Endodermal cell (in vitro differentiated cells): ENCODE data around the gene UBR7. TPM values are rescaled to one million over a fixed set of nuclear protein-coding genes. Genes with fewer than 3 reads are reported as not detected.

ENCODE experiments used
- DNase-seq: peaks from one replicate; pipeline ENCODE4 v3.0.0-alpha.2; 2017
- H3K27ac ChIP-seq: 2 replicates; pipeline ENCODE4 v1.5.1; 2013; ENCODE audit warnings: mild to moderate bottlenecking, low read depth, low read length, moderate library complexity
- H3K27me3 ChIP-seq: 2 replicates; pipeline ENCODE4 v1.6.1; 2013; ENCODE audit warnings: mild to moderate bottlenecking, low read length, moderate library complexity; ENCODE audit not compliant: insufficient read depth, control insufficient read depth, poor library complexity, severe bottlenecking
- H3K36me3 ChIP-seq: 2 replicates; pipeline ENCODE4 v1.7.0; 2013; ENCODE audit warnings: mild to moderate bottlenecking, low read length, moderate library complexity; ENCODE audit not compliant: control insufficient read depth, insufficient read depth
- H3K4me1 ChIP-seq: one replicate; pipeline ENCODE4 v1.7.0; 2013; ENCODE audit warnings: low read length; ENCODE audit not compliant: control insufficient read depth, insufficient read depth
- H3K4me3 ChIP-seq: 2 replicates; pipeline ENCODE4 v1.5.1; 2013; ENCODE audit warnings: mild to moderate bottlenecking, low read length, moderate library complexity
- H3K9ac ChIP-seq: 2 replicates; pipeline ENCODE4 v1.6.1; 2013; ENCODE audit warnings: mild to moderate bottlenecking, low read length, moderate library complexity; ENCODE audit not compliant: poor library complexity, severe bottlenecking; ENCODE audit errors: extremely low read depth
- H3K9me3 ChIP-seq: 2 replicates; pipeline ENCODE4 v1.6.1; 2013; ENCODE audit warnings: mild to moderate bottlenecking, low read length, moderate library complexity; ENCODE audit not compliant: control insufficient read depth
- H3K27ac Mint-ChIP-seq: 2 replicates; pipeline ENCODE4 v1.8.0; 2020; ENCODE audit warnings: mixed read lengths
- H3K27me3 Mint-ChIP-seq: 2 replicates; pipeline ENCODE4 v1.8.0; 2021; ENCODE audit warnings: mild to moderate bottlenecking, mixed read lengths; ENCODE audit not compliant: insufficient read depth
- H3K36me3 Mint-ChIP-seq: 2 replicates; pipeline ENCODE4 v1.8.0; 2020; ENCODE audit warnings: low read depth, mixed read lengths
- H3K4me1 Mint-ChIP-seq: 2 replicates; pipeline ENCODE4 v1.8.0; 2020; ENCODE audit warnings: mixed read lengths
- H3K4me3 Mint-ChIP-seq: 2 replicates; pipeline ENCODE4 v1.8.0; 2020; ENCODE audit warnings: mild to moderate bottlenecking, moderate library complexity, mixed read lengths
- H3K9me3 Mint-ChIP-seq: 2 replicates; pipeline ENCODE4 v1.8.0; 2020; ENCODE audit warnings: mild to moderate bottlenecking, mixed read lengths
- WGBS, 2 experiments: methylation state at CpG; one replicate each; pipeline versions ENCODE4 v1.1.5 to v1.1.7; 2013; ENCODE audit warnings: missing lambda C conversion rate in 2 of 2, mixed read lengths in 1 of 2; ENCODE audit not compliant: insufficient coverage in 1 of 2, insufficient read length in 1 of 2; 5-methylcytosine and 5-hydroxymethylcytosine counted together
- total RNA-seq, 2 donors: library from RNA; stranded (reverse); fragmentation: NEBNext Ultra II Directional in 1 of 2; extraction: Animal tissue kit (Norgen Biotek cat#: 25700) in 1 of 2; gene quantifications; 2 replicates in 1 of 2; 3 replicates in 1 of 2; pipeline ENCODE4 v1.2.1, GENCODE V29; 2021
- TF ChIP-seq, protein P1 (sequence below): fragments of 200-600 bp; sonication (generic); conservative IDR thresholded peaks from 2 replicates; pipeline ENCODE4 v1.5.0; 2021; ENCODE audit warnings: antibody characterized with exemption, mild to moderate bottlenecking

UBR7 gene
- total RNA-seq, 2 donors from 2014 or later: 25.0 to 25.6 TPM

DNA sequence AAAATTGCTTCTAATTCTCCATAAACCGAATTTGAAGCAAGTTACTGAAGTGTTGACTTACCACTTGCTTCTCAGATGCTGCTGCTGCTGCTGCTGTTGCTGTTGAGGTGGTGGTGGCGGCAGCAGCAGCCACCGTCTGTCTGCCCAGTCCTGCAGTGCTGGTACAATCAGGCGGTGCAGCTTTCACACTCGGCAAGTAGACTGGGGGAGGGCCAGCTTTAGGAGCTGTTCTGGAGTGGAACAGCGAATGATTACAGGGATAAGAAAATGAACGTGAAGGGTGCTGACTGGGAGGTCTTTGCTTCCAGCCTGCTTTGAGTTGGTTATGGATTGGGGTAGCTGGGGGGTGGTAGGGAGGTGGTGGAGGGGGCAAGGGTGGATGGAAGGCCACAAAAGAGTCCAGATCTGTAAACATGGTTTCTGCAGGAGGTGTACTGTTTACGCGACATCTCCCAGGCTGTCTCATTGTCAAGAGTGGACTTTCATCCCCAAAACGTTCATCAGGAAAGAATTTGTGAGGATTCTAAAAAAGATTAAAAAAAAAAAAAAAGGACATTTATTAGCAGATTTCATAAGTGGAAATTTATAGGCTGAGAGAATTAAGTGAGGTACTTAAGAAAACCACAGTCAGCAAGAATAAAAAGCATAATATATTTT, 38.8 kb downstream of the UBR7 start:
- H3K9me3 Mint-ChIP-seq: no peaks in the 10 kb centered on the region
- no peaks in the 10 kb centered on the region for H3K4me1 Mint-ChIP-seq
- H3K9ac ChIP-seq: no peak overlapping the region
- peaks cover 67% of the 10 kb centered on the region for H3K36me3 Mint-ChIP-seq
- H3K27ac ChIP-seq: no peak overlapping the region
- no peak overlapping the region for H3K4me3 ChIP-seq
- peaks cover 91% of the 10 kb centered on the region for H3K36me3 ChIP-seq
- WGBS, 2 experiments: 96 to 98% methylated on average over 7 to 10 of the region's 10 CpGs
- H3K27me3 Mint-ChIP-seq: no peaks in the 10 kb centered on the region
- H3K9me3 ChIP-seq: no peaks in the 10 kb centered on the region
- H3K4me3 Mint-ChIP-seq: no peak overlapping the region
- no peaks in the 10 kb centered on the region for H3K4me1 ChIP-seq
- no peak overlapping the region for H3K27ac Mint-ChIP-seq
- TF ChIP-seq, protein P1, sequence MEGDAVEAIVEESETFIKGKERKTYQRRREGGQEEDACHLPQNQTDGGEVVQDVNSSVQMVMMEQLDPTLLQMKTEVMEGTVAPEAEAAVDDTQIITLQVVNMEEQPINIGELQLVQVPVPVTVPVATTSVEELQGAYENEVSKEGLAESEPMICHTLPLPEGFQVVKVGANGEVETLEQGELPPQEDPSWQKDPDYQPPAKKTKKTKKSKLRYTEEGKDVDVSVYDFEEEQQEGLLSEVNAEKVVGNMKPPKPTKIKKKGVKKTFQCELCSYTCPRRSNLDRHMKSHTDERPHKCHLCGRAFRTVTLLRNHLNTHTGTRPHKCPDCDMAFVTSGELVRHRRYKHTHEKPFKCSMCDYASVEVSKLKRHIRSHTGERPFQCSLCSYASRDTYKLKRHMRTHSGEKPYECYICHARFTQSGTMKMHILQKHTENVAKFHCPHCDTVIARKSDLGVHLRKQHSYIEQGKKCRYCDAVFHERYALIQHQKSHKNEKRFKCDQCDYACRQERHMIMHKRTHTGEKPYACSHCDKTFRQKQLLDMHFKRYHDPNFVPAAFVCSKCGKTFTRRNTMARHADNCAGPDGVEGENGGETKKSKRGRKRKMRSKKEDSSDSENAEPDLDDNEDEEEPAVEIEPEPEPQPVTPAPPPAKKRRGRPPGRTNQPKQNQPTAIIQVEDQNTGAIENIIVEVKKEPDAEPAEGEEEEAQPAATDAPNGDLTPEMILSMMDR: no peak
- H3K27me3 ChIP-seq: no peaks in the 10 kb centered on the region
- DNase-seq: no peak

DNA sequence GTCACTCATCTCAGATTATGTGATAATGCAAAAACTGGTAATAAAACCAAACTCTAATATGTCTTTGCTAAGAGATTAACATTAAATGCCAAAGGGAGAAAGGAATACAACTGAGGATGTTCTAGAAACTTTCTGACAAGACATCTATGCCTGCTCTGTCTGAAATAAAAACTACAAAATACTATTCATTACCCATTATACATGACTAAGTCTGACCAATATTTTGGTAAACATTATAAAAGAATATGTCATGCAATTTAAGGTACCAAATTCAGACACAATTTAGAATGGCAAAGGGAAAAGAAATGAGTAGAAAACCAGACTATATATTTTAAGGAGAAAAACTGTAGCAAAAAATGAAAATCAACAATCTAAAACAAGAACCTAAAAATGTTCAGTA, 39.5 kb downstream of the UBR7 start:
- Mint-ChIP-seq H3K27me3 (no peaks in the 10 kb centered on the region), H3K4me3 (no peak overlapping the region), H3K36me3 (peaks cover 68% of the 10 kb centered on the region), H3K27ac (no peak overlapping the region), H3K9me3 (no peaks in the 10 kb centered on the region), H3K4me1 (no peaks in the 10 kb centered on the region)
- TF ChIP-seq, protein P1: no peak
- DNase-seq: no peak
- no peaks in the 10 kb centered on the region for H3K4me1 ChIP-seq
- no peaks in the 10 kb centered on the region for H3K27me3 ChIP-seq
- H3K4me3 ChIP-seq: no peak overlapping the region
- peaks cover 91% of the 10 kb centered on the region for H3K36me3 ChIP-seq
- H3K9ac ChIP-seq: no peak overlapping the region
- H3K9me3 ChIP-seq: no peaks in the 10 kb centered on the region
- no peak overlapping the region for H3K27ac ChIP-seq

DNA sequence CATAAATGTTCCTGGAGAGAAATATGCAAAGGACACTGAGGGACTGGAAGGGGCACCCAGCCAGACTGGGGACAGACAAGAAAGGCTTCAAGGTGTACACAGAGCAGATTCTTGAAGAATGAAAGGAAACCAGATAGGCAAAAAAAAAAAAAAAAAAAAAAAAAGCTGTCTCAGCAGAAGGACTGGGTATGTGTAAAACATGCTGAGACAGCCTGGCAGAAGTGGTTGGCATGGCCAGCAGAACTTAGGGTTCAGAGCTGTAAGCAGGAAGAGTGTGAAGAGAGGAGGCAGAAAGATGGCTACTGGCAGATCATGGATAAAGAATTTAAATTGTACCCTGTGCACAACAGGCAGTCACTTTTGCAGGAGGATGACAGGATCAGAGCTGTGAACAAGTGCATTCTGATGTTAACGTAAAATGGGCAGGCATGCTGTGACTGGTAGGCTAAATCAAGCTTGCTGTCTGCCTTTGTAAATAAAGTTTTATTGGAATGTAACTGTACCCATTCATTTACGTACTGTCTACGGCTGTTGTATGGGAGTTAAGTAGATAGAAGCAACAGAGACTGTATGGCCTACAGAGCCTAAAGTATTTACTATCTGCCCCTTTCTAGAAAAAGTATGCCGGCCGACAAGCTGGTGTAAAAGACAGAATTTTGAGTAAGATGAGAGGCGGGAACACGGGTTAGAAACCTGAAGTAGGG, 42.2 kb downstream of the UBR7 start:
- Histone ChIP-seq H3K27me3 (no peaks in the 10 kb centered on the region), H3K9me3 (no peaks in the 10 kb centered on the region), H3K27ac (no peak overlapping the region), H3K9ac (no peak overlapping the region), H3K36me3 (peaks cover 84% of the 10 kb centered on the region), H3K4me1 (no peaks in the 10 kb centered on the region), H3K4me3 (no peak overlapping the region)
- 95 to 97% methylated on average over 7 of the region's 7 CpGs for WGBS, 2 experiments
- Mint-ChIP-seq H3K27ac (no peak overlapping the region), H3K4me1 (no peaks in the 10 kb centered on the region), H3K4me3 (no peak overlapping the region), H3K27me3 (no peaks in the 10 kb centered on the region), H3K36me3 (peaks cover 55% of the 10 kb centered on the region), H3K9me3 (no peaks in the 10 kb centered on the region)
- TF ChIP-seq, protein P1: no peak
- no peak for DNase-seq
